ENCODE data around the gene SLC31A1.
"Not testable (repeated sequence)": the region's sequence is repeated elsewhere in the genome, so short reads cannot be mapped to it uniquely, and the experiment has no call there.

The SLC31A1 gene

DNA sequence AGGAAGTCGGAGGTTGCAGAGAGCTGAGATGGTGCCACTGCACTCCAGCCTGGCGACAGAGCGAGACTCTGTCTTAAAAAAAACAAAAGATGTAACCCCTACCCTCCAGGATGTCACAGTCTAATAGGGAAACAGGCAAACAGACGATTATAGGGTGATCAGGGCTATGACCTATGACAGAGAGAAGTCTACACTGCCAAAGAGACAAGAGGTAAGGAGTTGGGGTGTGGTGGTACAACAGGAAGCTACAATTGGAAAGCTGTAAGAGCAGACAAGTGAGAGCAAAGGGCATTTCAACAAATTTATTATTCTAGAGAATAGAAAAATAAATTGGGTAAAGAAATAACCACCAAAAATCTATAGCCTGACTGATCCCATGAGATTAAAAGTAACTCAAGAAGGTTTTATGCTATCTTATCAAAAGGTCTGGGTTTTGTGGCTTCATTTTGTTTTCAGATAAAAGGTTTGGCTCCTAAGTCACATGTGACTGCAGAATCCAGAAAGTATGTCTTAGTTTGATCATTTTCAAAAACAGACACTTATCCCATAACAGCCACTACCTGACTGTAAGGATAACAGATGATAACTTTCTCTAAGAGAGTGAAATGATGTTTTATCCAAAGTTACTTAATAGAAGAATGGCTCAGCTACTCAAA is 46.7 kb downstream of the SLC31A1 start:
- no peak for DNase-seq

DNA sequence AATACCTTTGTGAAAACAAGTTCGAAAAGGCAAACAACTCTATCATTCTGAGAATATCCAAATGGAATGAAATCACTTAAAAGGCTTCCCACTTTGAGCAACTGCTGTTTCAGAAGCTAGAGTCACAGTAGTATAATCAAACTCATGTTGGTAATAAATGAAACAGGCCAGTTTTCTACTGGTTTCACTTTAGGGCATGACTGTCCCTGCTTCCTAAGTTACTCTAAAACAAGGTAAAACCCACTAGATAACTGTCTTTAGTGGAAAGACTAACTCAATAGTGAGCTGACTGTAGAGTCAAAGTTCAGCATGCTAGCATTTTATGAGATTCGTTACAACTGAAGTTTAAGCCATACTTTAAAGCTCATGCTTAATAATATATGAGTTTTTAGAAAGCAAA is 48.0 kb downstream of the SLC31A1 start:
- DNase-seq = no peak

DNA sequence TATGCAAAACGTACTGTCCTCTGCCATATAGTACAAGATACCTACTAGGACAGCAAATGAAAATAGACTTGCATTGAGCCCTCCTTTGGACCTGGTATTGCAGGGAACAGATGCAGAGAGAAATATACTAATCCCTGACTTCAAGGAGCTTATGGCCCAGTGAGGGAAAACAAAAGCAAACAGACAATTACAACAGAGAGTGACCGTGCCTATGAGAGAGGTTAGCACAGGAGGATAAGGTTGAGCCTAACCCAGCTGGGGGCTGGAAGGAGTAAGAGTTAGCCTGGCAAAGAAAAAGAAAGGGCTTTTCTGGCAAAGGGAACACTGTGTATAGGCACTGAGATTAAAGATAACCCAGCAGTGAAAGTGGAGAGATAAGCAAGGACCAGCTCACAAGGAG is 48.5 kb downstream of the SLC31A1 start:
- DNase-seq = no peak

GRCh38 chr9:113274474-113275156 is 53.3 kb downstream of the SLC31A1 start:
- DNase-seq = peak; percentile 54

DNA sequence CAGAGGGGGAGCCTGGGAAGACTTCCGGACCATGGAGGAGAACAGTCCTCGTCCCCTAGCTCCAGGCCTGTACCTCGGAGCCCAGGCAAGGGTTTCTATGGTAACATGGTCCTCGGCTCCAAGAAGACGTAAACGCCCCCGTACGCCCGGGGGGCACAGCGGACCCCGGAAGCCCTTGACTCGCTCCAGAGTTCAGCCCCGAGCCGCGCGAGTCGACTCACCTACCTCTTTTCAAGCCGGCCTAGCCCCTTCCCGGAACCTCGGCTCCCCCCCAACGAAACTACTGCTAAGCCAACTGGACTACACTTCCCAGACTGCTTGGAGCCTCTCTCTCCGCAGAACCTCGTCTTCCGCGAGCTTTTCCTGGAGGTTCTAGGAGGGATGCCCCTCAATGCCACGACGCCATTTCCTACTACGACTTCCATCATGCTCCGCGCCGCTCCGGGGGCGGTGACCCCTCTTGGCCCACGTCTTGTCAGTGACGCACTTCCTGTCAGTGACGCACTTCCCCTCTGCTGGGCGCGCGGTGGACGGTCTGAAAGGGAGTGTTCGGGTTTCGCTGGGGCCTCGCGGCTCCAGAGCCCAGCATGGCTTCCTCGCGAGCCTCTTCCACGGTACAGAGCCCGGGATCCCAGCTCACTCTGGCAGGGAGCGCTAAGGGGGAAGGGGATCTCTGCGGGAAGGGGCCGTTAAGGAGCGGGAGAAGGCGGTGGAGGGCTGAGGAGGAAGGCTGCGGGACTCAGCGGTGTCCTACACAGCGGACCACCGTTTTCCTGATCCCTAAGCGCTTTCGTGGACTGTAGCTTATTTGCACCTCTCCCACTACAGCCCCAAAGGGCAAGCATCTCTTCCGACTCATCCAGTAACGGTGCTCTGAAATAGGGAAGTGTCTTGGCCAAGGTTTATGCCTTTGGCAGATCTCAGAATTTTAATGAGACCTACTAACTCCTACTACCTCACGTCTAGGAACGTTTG is 54.1 kb downstream of the SLC31A1 start, which contains the start of the genes CDC26 and PRPF4:
Gene CDC26, minus strand, starts transcription at position 416 of the 975 bp plus-strand sequence. CDS start 3,065 bp downstream, outside the sequence.
Gene PRPF4, plus strand, starts transcription at position 502 of the 975 bp plus-strand sequence. Its CDS starts 86 bp downstream, at position 588.
- peak; percentile 94 for DNase-seq

- DNase-seq = no peak
These were observed 57.5 kb downstream of the SLC31A1 start for GRCh38 chr9:113278840-113279239.

- DNase-seq = no peak
These were observed 60.0 kb downstream of the SLC31A1 start for GRCh38 chr9:113281356-113281755.

DNA sequence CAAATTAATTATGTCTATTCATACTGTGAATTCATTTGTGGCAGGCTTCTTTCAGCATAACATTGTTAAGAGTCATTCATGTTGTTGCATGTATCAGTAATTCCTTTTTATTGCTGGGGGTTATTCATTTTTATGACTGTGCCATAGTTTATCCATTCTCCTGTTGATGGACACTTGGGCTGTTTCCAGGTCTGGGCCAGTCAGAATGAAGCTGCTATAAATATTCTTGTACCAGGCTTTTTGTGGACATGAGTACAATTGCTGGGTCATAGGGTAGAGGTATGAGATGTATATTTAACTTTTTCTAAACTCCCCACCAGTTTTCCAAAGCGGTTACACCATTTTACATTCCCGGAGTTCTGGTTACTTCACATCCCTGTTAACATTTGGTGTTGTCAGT is 67.7 kb downstream of the SLC31A1 start:
- DNase-seq = no peak

- no peak for DNase-seq
These were observed 68.8 kb downstream of the SLC31A1 start for GRCh38 chr9:113290052-113290607.

DNA sequence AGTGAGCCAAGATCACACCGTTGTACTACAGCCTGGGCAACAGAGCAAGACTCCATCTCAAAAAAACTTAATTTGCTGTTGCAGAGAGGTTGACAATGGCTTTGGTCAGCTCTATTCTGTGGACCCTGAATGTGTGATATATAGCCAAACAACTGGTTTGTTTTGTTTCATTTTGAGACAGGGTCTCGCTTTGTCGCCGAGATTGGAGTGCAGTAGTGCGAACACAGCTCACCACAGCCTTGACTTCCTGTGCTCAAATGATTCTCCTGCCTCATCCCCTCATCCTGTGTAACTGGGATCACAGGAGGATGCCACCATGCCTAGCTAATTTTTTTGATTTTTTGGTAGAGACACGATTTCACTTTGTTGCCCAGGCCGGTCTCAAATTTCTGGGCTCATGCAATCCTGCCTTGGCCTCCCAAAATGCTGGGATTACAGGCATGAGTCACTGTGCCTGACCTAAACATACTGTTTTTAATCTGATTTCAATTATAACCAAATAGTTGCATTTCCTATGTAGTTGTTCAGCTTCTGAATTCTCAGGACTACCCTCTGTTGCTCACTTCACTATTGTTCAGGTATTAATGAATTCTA is 72.0 kb downstream of the SLC31A1 start:
- DNase-seq = no peak

GRCh38 chr9:113296247-113296646 is 74.9 kb downstream of the SLC31A1 start:
- DNase-seq = not testable (repeated sequence)

DNA sequence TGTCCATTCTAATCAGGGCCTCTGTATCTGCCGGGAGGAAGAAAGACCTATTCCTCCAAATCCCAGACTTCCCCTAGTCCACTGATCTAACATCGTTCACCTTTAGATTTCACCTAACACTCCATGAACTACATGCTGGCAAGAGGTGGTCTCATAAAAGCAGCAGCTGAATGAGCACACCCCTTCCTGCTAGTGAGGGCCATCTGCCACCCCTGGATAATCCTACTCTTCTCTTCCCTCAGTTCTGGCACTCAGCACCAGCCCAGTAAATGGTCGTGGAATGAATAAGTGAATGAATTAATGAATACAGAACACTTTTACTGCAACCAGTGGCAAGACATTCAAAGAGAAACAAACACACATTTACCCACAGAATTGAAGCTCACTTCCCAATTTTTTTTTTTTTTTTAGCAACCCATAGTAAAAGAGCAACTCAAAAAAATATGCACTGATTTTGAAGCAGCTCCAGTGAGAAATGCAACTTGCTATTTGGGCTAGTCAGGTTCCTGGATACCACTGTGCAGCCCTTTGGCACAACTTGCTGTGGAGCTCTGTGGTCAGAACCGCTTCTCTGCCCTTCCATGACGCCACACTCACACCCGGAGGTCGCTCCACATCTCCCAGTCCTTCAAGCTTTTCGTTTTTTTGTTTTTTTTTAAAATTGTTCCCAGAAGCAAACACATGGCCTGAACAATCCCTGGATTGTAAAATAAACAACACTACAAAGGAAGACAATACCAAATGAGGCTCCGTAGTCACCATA is 75.6 kb downstream of the SLC31A1 start:
- no peak for DNase-seq

DNA sequence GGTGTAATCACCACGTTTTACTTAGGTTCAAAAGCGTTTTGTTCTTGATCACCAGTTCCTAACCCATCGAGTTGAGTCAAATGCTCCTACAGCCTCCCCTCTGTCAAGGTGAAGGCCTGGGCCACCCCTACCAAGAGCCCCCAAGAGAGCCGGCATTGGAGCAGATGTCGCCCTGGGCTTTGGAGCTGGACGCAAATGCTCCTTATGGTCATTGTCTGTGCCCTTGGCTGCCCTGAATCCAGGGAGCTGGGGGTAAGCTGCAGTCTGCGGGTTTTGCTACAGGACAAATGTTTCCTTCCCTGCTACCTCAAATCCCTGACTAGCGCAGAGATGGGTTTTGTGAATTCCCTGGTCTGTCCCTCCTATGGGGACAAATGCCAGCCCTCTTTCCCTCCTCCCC is 77.0 kb downstream of the SLC31A1 start:
- no peak for DNase-seq

DNA sequence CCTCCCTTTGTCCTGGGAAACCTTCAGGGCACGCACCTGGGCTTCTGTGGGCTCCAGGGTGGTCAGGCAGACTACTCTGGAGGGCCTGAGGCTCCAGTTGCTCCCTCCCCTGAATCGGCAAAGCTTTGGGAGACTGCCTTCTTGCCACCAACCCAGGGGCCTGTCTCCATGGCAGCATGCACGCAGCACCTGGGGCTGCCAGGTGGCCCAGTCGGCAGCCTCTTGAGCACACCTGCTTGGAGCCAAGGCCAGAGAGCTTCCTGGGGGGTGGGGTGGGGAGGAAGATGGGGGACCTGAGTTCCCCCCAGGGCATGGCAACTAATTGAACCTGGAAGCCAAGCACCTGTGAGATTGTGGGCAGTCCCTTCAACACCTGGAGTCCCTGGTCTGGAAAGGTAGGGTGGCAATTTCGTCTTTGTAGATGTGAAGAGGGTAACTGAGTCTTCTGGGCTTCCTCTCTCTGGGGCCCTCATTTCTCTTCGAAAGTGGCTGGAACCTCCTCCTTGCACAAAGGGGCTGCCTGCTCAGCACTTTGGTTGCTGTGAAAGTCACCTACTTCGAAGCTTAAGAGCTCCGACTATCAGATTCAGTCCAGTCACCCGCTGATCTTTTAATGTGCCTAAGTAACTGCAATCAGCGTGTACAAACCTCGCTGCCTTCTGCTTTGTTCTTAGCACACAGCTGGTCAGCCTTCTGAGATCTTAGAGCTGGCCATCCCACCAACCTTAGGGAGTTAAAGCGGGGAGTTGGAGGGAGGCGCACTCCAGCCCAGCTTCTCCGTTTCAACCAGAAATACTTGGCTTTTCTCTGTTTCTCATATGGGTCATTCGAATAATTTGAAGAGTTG is 77.8 kb downstream of the SLC31A1 start:
- DNase-seq = no peak

GRCh38 chr9:113299800-113300292 is 78.5 kb downstream of the SLC31A1 start:
- DNase-seq = no peak

- DNase-seq = no peak
These were observed 80.2 kb downstream of the SLC31A1 start for GRCh38 chr9:113301548-113301947.

DNA sequence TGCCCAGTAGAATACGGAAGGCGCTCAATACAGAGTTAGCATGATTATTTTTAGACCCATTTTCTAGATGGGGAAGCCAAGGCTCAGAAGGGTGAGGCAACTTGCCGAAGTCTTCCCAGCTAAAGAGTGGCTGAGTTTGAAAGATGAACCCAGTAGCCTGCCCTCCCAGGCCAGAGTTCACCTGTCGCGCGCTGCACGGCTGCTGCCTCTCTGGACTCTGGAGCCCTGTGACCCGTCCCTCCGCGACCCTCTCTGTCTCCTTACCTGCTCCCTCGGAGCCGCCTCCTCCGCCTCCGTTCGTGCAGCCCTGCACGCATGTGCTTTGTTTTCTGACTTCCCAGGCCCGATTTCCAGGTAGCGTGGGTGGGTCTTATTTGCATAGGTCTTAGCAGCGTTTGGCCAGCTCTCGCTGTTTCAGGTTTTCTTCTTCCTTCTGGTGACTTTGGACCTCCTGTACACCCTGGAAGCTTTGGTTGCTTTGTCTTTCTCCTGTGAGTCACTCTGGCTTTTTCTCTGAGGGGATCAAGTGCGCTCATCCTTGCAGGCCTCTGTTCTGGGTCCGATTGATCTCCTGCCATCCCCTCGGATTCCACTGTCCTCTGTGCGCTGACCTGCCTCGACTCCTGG is 81.6 kb downstream of the SLC31A1 start, which contains the start of gene RNF183:
Gene RNF183, minus strand, starts transcription at position 585 of the 627 bp plus-strand sequence. CDS start 5,192 bp downstream, outside the sequence.
- DNase-seq = no peak

DNA sequence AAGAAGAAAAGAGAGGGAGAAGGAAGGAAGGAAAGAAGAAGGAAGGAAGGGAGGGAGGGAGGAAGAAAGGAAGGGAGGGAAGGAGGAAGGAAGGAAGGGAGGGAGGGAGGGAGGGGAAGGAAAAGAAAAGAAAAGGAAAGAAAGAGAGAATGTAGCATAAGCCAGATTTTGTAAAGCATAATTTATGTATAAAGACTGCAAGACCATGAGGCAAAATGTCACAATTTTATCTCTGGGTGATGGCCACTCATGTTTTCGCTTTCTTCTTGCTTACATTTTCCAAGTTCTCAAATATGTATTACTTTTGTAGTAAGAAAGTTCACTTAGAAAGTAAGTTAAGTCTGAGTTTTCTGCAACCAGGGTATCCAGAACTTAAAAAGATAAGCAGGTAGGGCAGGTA is 85.2 kb downstream of the SLC31A1 start:
- no peak for DNase-seq

- DNase-seq = no peak
These were observed 86.1 kb downstream of the SLC31A1 start for GRCh38 chr9:113307396-113307975.

Measured in NCI-H2227 treated with DMSO at 0.1 percent for 48 hours (cell line).